CMK (cell line): ENCODE results near the gene LPAR1.
A peak's percentile ranks its signal among the peaks of the same experiment; 100 is the strongest.

Source experiments
- DNase-seq: peaks from one replicate; pipeline ENCODE4 v3.0.0-alpha.2; 2010; ENCODE audit warnings: low read depth

The LPAR1 gene

DNA sequence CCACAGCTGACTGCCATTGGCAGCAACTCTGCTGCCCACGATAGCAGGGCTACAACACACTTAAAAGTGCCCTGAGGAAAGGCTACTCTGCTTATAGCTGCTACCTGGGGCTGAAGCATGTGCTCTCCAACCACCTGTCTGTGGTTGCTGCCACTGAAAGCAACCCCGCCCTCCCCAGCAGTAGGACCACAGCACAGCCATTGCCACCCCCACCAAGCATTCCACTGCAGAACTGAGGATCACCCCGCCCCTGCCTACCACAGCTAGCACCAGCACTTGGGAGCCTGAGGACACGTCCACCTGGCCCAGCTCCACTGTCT lies 85.8 kb downstream of the LPAR1 start:
- no peak for DNase-seq

DNA sequence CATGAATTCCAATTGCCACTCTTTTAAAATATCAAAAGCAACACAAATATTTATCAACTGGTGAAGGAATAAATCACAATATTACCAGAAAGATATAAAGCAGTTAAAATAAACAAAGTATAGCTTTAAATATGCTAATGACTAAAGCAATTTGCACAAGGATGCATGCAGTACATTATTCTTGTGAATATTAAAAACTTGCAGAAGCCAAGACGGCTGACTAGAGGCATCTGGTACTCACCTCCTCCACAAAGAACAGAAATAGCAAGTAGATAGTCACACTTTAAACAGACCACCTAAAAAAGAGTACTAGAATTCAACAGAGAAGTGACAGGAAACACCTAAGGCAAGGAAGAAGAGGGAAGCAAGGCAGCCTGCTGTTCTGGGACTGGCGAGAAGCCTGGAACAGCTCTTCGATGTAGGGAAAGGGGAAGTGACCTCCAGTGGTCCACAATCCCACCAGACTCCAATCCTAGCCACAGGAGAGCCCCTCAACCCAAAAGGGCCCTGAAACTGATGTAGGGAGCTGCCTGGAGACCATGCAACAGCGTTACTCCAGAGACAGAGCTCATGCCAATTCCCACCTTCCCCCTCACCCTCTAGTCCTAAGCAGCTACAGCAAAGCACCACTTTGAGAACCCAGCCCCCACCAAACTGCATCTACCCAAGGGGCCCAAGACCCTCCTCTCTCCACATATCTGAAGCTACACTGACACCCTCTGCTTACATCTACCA lies 86.3 kb downstream of the LPAR1 start:
- DNase-seq = no peak

DNA sequence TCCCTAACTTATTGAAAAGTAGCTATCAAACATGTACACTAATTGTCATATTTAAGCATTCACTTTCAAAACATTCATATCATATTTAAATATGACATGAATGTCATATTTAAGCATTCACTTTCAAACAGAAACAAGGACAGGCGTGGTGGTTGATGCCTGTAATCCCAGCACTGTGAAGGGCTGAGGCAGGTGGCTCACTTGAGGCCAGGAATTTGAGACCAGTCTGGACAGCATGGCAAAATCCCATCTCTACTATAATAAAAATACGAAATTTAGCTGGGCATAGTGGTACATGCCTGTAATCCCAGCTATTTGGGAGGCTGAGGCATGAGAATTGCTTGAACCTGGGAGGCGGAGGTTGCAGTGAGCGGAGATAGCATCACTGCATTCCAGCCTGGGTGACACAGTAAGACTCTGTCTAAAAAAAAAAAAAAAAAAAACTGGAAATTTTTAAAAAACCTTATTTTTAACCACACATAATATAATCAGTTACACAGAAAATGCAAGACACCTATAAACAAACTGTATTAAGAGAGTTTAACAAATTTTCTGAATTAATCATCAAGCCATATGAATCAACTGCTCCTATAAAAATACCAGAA lies 88.1 kb downstream of the LPAR1 start:
- DNase-seq = no peak

DNA sequence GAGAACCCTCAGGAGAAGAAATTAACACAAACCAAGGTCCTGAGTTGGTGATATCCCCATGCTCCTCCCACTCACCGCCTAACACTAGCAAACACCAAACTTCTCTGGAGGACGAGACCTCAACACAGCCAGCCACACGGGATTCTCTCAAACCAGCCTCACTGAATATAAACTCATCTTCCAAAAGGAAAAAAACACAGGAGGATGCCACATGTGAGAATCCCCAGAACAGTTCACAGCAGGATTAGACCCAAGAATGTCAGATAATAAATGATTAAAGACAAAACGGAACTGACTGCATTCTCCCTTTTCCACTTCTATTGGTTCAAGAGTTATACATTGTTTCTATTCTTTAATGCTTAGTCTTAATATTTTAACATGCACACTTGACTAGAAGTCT lies 89.2 kb downstream of the LPAR1 start:
- no peak for DNase-seq

DNA sequence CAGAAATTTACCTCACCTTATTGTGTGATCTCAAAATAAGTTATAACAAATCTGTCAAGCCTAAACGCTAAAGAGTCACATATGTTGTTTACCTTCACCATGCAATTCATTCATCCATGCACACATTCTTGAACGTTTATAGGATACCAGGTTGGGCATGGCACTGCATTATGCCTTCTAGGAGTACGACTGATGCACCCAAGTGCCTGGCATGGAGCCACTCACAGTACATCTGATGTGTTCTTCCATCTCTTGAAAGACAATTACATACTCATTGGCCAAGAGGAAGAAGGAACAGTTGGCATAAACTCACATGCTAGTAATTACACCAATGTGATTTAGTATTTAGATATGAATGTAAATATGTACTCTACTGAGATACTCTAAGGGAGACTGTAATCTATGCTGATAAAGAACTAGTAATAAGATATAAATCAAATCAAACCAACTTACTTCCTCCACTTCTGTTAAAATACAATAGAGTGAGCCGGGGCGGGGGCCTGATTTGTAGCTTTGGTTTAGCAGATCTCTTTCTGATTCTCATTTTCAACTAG lies 90.7 kb downstream of the LPAR1 start:
- DNase-seq = no peak

DNA sequence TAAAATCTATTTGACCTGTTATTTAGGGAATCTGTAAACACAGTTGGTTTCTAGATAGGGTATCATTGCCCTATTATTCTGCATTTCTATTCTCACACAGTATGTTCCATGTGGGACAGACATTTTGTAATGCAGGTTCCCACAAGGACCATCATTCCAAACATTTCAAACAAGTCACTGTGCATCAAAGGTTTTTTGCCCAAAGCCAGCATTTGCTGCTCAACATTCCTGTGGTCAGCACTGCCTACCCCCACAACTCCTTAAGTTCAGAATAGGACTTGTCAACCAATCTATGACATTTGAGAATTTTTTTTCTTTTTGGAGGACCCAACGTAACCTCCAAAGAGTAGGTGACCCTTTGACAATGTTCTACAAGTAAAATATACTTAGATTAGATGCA lies 95.7 kb downstream of the LPAR1 start:
- no peak for DNase-seq

DNA sequence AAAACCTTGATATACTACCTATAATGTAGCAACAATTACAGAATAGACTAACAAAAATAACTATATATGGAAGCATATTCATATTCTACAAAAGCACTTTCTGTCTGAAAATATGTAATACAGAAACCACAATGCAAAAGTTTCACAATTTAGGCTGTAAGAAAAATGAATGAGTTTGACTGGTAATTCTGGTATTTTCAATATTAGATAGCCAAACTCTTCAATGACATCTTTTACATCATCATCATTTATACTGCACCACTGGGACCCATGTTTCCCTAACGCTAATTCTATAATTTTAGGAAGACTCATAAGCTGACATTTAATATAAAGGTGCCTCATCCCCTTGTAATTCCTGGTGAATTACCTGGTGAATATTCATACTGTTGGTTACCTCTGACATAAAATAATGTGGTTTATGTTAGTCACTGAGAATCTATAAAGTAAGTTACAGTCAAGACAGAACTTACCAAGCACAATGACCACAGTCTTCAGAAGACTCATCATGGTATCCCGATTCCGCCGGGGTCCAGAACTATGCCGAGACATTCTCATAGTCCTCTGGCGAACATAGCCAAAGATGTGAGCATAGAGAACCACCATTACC lies 97.2 kb downstream of the LPAR1 start:
- DNase-seq = no peak

DNA sequence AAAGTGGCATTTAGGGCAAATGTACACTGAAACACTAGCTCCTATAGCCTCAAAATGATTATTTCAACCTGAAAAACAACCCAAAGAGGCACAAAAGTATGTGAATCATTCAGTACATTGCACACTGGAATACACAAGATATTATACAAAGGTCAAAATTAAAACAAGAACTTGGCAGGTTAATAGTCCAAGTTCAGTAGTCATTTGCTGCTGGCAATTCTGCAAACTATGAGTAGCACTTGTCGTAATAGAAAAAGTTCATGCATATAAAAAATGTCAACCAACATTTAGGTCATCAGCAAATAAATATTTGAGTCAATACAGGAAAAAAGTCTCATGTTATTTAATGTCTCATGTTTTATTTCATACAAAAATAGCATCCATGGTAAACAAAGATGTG lies 98.7 kb downstream of the LPAR1 start:
- no peak for DNase-seq

DNA sequence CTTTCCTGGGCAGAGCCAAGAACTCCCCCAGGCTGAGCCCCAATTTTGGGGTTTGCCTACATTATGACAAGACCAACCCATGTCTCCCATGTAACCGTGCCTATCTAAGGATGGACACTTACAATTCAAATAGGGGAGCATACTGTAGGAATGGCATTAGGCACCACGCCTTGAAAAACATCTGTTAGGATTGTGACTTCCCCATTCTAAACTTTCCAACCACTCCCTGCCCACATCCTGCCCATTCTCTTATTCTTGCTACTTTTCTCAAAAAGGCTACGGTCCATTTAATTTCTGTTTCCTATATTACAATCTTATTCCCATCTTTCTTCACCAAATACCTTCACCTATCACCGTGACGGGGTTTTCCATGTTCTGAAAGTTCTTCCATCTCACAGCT lies 99.2 kb downstream of the LPAR1 start:
- peak; percentile 54 for DNase-seq

DNA sequence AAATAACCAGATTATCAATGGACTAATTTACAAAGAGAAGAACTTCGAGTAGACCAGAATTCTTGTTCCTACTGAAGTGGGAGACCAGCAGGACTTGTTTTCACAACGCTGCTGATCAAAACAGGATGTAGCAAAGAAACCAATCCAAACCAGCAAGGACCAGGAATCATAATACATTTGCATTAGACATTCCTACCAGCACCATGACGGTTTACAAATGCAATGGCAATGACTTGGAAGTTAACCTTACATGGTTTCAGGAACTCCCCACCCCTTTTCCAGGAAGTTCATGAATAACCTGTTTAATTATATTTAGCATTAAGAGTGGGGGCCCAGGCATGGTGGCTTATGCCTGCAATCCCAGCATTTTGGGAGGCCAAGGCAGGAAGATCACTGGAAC lies 100.0 kb downstream of the LPAR1 start:
- DNase-seq = no peak

DNA sequence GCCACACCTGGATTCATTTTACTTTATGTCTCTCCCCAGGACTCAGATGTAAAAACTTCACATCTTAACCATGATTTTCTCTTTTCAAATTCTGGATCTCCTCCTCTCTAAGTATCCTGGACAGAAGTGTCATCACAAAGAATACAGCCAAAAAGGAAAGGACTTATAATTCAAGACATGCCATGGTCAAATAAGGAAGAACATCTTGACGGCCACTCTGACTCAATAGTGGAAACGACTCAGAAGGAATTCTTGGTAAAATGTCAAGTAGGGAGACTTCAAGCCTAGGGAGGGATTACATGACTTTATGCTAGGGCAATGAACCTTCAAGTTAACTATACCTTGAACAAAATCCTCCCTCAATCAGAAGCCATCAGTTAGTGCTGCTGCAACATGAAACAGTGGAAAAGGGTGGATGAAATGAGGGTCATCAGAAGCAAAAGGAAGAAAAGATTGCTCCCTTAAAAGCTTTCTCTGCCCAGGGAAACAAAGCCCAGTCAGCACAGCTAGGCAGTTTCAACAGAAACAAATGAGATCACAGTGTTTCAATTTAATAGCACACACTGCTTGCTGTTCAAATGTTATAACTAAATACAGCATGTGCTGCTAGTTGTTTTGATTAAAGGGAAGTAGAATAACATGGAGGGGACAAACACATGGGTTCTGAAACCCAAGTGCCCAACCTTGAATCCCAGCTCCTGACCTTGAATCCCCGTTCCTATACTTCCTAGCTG lies 101.4 kb downstream of the LPAR1 start:
- no peak for DNase-seq

DNA sequence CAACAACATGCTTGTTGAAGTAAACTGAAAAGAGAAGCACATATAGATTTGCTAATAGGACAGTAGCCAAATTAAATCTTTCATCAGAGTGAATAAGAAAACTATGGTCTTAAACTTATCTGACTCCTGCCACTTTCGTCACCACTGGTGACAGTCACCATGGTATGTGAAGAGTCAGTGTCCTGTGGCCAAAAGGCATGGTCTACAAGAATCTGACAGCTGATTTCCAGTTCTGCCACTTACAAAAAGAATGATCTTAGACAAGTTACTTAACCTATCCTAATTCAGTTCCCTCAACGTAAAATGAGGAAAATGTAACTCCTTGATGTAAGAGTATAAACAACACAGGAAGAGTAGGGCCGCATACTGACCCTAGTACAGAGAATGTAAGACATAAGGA lies 102.0 kb downstream of the LPAR1 start:
- no peak for DNase-seq

DNA sequence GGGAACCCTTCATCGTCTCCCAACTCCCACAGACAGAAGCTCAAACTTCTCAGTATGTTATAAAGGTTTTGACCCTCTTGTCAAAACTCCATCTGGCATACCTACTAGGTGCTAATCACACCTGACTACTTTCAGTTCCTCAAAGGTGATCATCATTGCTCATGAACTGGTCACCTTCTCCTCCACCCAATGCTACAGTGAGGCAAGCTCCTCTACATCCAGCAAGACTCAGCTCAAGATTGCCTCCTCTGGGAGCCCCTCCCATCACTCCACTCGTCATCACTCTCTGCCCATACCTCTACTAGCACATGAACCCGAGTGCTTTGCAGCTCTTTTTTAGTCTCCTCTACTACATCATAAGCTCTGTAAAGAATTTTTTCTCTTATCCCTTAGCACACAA lies 102.4 kb downstream of the LPAR1 start:
- DNase-seq = no peak

DNA sequence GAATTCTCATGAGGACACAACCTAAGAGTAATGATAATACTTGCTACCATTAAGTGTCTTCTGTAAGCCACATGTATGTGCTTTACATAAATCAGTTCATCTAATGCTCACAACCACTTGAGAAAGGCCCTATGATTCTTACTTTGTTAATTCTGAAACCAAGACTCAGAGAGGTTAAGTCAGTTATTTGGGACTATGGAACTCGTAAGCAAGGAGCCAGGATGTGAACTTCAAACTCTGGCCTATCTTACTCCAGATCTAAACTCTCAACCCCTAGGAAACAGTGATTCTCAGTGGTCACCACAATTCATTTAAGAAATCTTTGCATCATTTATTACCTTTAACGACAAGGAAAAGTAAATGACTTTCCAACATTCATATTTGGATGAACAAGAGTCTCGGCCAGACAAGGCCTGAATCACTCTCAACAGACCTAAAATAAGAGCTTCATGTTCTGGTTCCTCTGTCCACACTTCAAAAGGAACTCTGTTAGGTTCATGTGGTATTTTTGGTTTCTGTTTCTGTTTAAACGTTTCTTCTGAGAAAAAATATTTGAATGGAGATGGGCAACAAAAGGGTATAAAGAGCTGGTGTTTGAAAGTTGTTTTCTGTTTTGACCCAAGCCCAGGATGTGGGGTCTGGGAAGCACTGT lies 104.8 kb downstream of the LPAR1 start:
- DNase-seq = no peak

DNA sequence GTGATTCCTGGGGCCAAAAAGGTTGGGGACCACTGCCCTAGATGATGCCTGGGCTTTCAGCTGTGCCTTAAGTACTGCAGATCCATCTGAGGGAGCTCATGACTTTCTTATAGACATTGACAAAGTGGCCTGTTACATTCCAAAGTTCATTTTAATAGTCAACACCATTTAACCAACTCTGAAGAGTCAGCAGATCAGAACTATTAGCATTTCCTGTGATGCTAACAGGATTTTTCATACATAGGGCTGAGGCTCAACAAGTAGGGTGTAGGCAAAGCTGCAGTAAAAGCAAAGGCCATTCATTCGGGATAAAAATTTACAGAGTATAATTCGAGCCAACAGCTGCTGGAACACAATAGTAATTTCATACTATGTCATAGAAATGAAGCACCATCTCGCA lies 105.4 kb downstream of the LPAR1 start:
- DNase-seq = no peak

DNA sequence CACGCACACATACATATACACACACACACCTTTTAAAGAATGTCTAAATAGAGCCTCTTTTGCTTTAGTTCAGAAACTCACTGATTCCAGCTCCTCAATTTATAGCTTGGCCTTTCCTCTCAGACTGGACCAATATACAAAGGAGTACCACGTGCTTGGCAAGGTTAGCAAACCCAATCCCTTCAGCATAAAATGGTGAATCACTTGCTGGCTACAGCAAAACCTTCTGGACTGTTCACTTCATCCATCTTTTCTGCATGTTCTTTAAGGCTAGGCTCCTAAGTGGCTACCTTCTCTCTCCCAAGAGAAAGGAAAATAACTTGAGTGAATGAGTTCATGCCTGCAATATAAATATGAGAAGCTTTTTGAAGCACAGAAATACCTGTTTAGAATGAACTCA lies 109.7 kb downstream of the LPAR1 start:
- DNase-seq = no peak

DNA sequence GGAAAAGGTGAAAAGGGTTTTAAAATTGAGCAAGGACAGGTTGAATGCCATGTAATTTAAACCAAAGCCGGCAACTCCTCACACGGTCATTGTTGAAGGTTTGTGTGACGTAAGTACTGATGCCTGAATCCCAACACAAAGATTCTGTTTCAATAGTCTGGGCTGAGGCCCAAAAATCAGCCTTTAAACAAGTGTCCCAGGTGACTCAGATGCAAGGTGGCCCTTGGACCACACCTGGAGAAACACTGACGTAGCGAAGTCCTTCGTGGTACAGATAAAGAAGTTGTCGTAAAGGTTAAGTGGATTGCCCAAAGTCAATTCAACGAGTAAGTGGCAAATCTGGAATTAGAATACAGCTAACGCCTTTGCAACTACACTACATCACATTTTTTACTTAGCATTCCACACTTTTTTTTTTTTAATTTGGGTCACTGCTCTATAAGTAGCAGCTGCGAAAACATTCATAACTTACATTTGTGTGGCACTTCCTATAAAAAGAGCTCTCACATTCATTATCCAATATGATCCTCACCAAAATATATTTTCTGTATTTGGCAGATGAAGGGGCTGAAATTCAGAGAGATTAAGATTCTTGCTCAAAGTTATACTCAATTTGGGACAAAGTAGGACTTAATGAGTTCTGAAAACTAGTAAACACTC lies 111.3 kb downstream of the LPAR1 start:
- no peak for DNase-seq

DNA sequence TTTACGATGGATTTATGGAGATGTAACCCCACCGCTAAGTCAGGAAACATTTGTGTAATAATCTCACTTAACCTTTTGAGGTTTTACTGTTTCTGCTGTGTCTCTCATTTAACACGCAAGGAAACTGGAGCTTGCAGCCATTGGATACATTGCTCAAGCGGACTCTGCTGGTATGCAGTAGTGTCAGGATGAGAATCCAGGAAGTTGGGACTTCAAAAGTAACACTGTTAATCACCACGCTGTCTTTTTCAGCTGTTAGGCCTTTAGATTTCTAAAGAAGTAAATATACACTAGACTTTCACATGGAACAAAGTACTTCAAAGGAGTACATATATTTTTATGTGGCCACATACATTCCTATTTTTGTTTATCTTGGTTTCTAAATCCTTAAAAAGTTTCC lies 114.7 kb downstream of the LPAR1 start:
- DNase-seq = no peak

DNA sequence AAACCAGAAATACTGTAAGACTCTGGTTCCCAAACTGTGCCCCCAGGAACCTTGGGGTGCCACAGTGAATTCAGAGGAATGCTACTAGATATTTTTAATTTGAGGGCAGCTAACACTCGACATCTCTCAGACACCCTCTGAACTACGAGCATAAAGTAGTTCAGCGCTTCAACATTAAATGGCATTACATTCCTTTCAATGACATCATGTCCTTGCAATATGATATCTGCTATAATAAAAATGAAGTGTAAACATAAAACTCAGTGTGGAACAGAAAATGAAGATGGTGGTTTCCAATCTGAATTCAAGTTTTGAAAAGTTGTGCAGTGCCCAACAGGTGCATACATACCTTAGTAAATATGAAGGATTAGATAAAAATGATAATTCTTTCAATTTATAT lies 116.1 kb downstream of the LPAR1 start:
- no peak for DNase-seq

DNA sequence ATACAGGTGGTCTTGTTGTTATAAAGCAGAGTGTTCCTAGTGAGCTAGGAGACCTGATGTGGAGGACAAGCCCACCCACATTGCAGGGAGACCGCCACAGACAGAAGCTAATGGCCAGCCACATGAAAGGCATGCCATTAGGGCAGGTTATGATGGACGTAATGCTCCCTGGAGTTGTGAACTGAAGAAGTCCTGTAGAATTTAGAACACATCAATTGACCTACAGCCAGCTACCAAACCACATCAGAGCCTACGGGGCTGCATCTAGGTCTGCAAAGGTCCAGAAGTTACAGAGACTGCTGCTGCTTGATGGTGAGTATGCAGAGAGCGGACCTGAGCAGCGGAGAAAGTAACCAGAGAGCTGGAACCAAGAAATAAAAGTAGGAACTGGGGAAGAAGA lies 116.6 kb downstream of the LPAR1 start:
- no peak for DNase-seq

DNA sequence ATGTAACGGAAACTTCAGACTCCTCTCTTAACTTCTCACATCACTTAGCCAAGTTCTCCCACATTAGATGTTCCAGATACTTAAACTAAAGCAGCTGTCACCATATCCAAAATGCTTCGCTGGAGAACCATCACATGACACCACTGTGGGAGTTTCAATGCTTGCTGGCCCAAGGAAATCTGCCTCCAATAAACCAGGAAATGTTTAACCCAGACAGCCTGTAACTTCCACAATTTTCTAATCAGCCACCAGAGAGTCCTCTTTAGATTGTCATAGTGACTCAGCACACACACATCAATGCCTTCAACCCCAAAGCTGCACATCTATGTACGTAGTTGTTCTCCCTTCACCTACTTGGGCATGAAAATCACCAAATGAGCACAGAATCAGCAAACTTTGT lies 118.7 kb downstream of the LPAR1 start:
- DNase-seq = no peak

DNA sequence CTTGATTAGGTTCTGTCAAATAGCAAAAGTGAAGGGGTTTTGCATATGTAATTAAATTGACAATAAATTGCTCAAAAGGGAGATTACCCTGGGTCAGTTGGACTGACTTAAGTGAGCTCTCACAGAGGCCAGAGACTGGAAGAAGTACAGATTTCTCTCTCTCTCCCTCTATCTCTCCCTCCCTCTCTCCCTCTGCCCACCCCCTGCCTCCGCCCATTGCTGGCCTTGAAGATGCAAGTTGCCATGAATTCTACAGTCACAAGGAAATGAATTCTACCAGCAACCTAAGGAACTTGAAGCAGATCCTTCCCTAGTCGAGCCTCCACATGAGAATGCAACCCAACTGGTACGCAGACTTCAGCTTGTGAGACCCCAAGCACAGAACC lies 119.2 kb downstream of the LPAR1 start:
- DNase-seq = no peak
